ENCODE measurements around the gene PITRM1.

The PITRM1 gene

DNA sequence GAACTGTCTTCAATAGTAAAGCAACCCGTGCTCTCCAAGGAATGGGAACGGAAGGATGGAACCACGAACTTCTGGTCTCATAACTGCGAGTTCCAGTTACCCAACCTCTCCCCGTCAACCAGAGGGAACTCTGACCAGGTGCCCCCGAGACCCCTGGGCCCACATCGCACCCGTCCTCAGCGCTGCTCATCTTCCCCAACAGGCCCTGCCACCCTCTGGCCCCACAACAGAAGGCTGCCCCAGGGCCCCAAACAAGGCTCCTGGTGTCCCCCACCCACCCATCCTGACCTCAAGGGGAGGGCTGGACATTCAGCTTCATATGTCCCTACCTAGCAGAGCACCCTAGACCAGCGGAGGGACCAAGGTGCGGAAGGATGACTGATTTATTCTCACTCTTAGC, 22.7 kb downstream of the PITRM1 start:
- peaks cover 88% of the 10 kb centered on the region for H3K36me3 ChIP-seq (replicated peaks)
- H3K27me3 ChIP-seq (replicated peaks): no peaks in the 10 kb centered on the region
- no peak overlapping the region for H3K4me3 ChIP-seq (ENCODE audit: low read depth, low read length)
- no peak overlapping the region for H3K27ac ChIP-seq
- DNase-seq: no peak
- TF ChIP-seq, protein P1, sequence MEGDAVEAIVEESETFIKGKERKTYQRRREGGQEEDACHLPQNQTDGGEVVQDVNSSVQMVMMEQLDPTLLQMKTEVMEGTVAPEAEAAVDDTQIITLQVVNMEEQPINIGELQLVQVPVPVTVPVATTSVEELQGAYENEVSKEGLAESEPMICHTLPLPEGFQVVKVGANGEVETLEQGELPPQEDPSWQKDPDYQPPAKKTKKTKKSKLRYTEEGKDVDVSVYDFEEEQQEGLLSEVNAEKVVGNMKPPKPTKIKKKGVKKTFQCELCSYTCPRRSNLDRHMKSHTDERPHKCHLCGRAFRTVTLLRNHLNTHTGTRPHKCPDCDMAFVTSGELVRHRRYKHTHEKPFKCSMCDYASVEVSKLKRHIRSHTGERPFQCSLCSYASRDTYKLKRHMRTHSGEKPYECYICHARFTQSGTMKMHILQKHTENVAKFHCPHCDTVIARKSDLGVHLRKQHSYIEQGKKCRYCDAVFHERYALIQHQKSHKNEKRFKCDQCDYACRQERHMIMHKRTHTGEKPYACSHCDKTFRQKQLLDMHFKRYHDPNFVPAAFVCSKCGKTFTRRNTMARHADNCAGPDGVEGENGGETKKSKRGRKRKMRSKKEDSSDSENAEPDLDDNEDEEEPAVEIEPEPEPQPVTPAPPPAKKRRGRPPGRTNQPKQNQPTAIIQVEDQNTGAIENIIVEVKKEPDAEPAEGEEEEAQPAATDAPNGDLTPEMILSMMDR (IDR thresholded peaks at IDR 0.05; ENCODE audit: low read depth, low read length, missing control alignments): no peak
- in situ Hi-C loops (cut with HindIII; ENCODE audit: low pct_ligation_motif_present, low sequenced_read_pairs): no loop called here

DNA sequence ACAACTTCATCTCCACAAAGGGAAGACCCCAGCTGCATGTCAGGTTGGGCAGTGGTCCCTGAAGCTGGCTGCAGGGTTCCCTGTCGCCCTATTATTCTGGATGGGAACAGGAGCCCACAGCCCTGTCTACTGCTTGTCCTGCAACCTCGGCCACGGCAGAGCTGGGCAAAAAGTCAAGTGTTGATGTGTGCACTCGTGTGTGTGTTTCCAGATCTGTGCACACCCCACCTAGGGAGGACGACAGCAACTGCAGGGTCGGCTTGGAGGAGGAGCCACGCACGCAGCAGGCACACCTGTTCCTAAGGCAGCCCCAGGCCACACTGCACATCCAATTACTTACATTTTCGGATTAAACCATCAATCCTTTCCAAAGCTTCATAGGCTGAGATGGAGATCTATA, 23.6 kb downstream of the PITRM1 start:
- TF ChIP-seq, protein P1 (IDR thresholded peaks at IDR 0.05; ENCODE audit: low read depth, low read length, missing control alignments): no peak
- no peak overlapping the region for H3K4me3 ChIP-seq (ENCODE audit: low read depth, low read length)
- H3K27ac ChIP-seq: no peak overlapping the region
- in situ Hi-C loops (cut with HindIII; ENCODE audit: low pct_ligation_motif_present, low sequenced_read_pairs): no loop called here
- H3K27me3 ChIP-seq (replicated peaks): no peaks in the 10 kb centered on the region
- peaks cover 89% of the 10 kb centered on the region for H3K36me3 ChIP-seq (replicated peaks)
- no peak for DNase-seq

DNA sequence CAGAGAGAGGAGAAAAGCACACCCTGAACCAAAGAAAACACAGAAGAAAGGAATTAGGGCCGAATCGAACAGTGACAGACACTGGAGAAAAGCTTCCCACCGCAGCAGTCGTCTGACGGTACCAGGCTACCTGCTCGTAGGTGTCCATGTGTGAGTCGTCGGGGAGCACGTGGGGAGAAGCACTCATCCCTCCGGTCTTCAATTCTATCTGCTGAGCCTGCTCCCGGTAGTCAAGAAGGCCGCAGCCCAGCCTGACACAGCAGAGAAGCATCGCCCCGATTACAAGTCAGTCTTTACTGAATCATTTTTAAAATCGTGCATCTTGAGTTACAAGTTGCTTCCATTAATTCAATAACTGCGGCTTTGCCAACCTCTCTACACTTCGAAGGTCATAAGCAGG, 24.5 kb downstream of the PITRM1 start:
- DNase-seq: no peak
- H3K36me3 ChIP-seq (replicated peaks): peaks cover 91% of the 10 kb centered on the region
- H3K27me3 ChIP-seq (replicated peaks): no peaks in the 10 kb centered on the region
- H3K27ac ChIP-seq: no peak overlapping the region
- H3K4me3 ChIP-seq (ENCODE audit: low read depth, low read length): no peak overlapping the region
- TF ChIP-seq, protein P1 (IDR thresholded peaks at IDR 0.05; ENCODE audit: low read depth, low read length, missing control alignments): no peak
- in situ Hi-C loops (cut with HindIII; ENCODE audit: low pct_ligation_motif_present, low sequenced_read_pairs): no loop called here

DNA sequence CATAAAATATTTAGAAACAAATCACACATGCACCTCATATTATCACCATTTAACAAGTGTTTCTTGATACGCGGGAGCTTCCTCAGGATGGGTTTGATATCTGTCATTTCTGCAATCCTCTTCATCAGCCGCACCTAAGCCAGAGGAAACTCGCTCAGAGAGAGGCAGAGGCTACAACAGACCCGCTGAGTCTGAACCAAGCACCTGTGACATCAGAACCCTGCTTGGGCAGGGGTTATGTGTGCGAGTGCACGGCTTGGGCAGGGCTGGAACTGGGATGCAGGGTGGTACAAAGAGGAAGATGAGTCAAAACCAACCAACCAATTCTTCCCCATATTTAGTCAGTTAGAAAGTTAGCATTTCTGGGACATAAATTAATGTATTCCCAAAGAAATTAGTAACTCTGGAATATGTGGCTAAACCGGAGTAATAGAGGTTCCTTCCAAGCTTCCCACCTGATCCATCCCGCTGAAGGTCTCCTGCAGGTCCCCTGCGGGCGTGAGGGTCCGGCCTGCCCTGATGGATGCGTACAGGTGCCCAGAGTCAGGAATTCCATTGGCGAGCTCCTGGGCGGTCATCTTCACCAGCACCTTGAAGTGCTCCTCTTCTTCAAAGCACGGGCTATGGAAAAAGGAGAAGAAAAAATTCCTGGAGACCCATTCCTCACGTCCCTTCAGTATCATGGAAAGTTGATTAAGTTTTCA, 25.3 kb downstream of the PITRM1 start:
- DNase-seq: no peak
- in situ Hi-C loops (cut with HindIII; ENCODE audit: low pct_ligation_motif_present, low sequenced_read_pairs): no loop called here
- Histone ChIP-seq H3K27me3 (replicated peaks) (no peaks in the 10 kb centered on the region), H3K36me3 (replicated peaks) (peaks cover 91% of the 10 kb centered on the region), H3K27ac (no peak overlapping the region), H3K4me3 (ENCODE audit: low read depth, low read length) (no peak overlapping the region)
- TF ChIP-seq, protein P1 (IDR thresholded peaks at IDR 0.05; ENCODE audit: low read depth, low read length, missing control alignments): no peak

DNA sequence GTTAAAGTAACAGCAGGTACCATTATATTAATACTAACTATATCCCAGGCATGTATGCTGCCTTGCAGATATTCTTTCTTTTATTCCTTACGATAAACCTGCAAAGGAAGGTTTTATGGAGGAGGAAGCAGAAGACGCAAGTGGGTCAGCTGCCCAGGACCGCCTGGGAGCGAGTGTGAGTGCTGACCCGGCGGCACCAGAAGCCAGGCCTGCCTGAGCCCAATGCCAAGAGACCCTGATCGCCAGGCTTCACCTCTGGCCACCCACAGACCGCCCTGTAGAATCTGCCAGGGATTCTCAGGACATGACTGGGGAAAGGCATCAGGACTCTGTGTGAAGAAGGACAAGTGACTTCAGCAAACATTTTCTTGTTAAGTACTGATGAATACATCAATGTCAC, 26.3 kb downstream of the PITRM1 start:
- TF ChIP-seq, protein P1 (IDR thresholded peaks at IDR 0.05; ENCODE audit: low read depth, low read length, missing control alignments): no peak
- no peak overlapping the region for H3K4me3 ChIP-seq (ENCODE audit: low read depth, low read length)
- in situ Hi-C loops (cut with HindIII; ENCODE audit: low pct_ligation_motif_present, low sequenced_read_pairs): no loop called here
- no peak for DNase-seq
- peaks cover 86% of the 10 kb centered on the region for H3K36me3 ChIP-seq (replicated peaks)
- H3K27me3 ChIP-seq (replicated peaks): no peaks in the 10 kb centered on the region
- H3K27ac ChIP-seq: no peak overlapping the region

DNA sequence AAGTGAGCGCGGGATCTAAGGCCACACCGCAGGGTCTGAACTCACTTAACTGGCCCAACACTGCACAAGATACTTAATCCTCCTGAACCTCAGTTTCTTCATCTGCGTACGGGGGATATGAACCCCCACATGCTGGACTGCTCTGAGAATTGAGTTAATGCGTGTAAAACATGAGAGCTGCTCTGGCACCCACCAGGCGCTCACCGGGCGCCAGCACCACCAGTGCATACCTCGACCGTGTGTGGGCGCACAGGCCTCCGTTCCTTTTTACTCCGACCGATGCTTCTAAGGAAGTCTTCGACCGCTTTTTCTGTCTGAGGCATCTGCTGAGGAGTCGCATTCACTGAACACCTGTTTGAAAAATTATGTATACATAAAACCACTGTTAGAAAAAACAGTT, 27.2 kb downstream of the PITRM1 start:
- TF ChIP-seq, protein P1 (IDR thresholded peaks at IDR 0.05; ENCODE audit: low read depth, low read length, missing control alignments): no peak
- Histone ChIP-seq H3K36me3 (replicated peaks) (peaks cover 86% of the 10 kb centered on the region), H3K27me3 (replicated peaks) (no peaks in the 10 kb centered on the region), H3K27ac (no peak overlapping the region), H3K4me3 (ENCODE audit: low read depth, low read length) (no peak overlapping the region)
- DNase-seq: no peak
- in situ Hi-C loops (cut with HindIII; ENCODE audit: low pct_ligation_motif_present, low sequenced_read_pairs): no loop called here
